Fibroblast of villous mesenchyme (primary cell): ENCODE measurements around the gene NCCRP1. TPM values are rescaled to one million over a fixed set of nuclear protein-coding genes. Genes with fewer than 3 reads are reported as not detected.
"Not testable (repeated sequence)": the region's sequence is repeated elsewhere in the genome, so short reads cannot be mapped to it uniquely, and the experiment has no call there.

Source experiments
- DNase-seq: peaks from one replicate; pipeline ENCODE4 v3.0.0-alpha.2; 2010; ENCODE audit warnings: low read depth
- H3K4me3 ChIP-seq: 2 replicates; pipeline ENCODE4 v1.5.1; 2011; ENCODE audit warnings: low read depth, mild to moderate bottlenecking, low read length
- CTCF ChIP-seq: IDR thresholded peaks from 2 replicates; pipeline ENCODE4 v1.5.1; 2012; ENCODE audit warnings: low read depth, mild to moderate bottlenecking, low read length; ENCODE audit not compliant: insufficient read depth
- total RNA-seq: library from RNA; depleted of rRNA; stranded (reverse); fragments of >200 nt; gene quantifications from 2 replicates; pipeline ENCODE4 v1.2.3, GENCODE V29; 2012

The NCCRP1 gene
- total RNA-seq, 1 donor, result not detected

- no peak overlapping the region for H3K4me3 ChIP-seq
- no peak for DNase-seq
- TF ChIP-seq CTCF, result no peak
Measured at GRCh38 chr19:39217094-39217493, 20.3 kb downstream of the NCCRP1 start.

DNA sequence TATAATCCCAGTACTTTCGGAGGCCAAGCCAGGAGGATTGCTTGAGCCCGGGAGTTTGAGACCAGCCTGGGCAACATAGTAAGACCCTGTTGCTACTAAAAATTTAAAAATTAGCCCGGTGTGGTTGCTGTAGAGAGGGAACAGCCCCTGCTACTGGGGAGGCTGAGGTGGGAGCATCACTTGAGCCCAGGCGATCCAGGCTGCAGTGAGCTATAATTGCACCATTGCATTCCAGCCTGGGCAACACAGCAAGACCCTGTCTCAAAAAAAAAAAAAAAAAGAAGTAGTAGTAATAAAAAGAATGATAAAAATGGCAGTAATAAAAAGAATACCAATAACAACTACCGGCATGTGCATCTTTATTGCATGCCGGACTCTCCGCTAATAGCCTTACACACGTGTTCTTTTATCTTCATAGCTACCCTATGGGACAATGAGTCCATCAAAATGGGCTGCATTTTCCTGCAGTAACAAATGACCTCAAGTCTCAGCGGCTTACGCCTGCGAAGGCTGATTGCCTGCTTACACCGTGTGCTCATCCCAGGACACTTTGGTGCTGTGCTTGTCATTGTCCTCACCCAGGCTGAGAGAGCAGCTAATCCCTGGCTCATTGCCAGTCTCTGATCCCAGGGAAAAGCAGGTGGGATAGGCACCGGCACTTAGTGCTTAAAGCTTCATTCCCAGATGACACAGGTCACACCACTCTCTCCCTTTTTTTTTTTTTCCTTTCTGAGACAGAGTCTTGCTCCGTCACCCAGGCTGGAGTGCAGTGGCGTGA is 21.7 kb downstream of the NCCRP1 start:
- DNase-seq, result no peak
- TF ChIP-seq CTCF, result no peak
- H3K4me3 ChIP-seq, result no peak overlapping the region

GRCh38 chr19:39219108-39219507 is 22.3 kb downstream of the NCCRP1 start:
- not testable (repeated sequence) for DNase-seq, H3K4me3 ChIP-seq

DNA sequence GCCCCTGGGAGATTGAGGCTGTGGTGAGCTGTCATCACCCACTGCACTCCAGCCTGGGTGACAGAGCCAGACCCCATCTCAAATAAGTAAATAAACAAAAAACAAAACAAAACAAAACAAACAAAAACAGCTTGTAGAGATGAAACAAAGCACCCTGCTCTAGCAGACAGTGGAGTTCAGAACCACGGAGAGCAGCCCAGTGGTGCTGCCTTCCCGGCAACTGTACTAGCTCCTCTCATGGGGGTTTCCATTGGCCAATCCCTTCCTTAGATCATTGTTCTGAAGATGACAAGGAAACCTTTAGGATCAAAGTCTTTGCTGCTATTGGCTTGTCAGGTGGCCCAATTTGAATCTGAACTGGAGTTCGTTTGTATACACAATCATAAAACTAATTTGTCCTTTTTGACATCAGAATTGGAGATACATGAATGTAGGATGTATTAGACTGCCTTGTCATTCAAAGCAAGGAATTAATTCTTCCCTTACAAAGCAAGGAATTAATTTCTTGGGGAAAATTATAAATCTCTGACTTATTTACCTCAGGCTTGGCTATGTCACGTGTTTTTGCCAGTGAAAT is 27.0 kb downstream of the NCCRP1 start:
- TF ChIP-seq CTCF, result no peak
- peak; percentile 33 for DNase-seq
- H3K4me3 ChIP-seq, result no peak overlapping the region

DNA sequence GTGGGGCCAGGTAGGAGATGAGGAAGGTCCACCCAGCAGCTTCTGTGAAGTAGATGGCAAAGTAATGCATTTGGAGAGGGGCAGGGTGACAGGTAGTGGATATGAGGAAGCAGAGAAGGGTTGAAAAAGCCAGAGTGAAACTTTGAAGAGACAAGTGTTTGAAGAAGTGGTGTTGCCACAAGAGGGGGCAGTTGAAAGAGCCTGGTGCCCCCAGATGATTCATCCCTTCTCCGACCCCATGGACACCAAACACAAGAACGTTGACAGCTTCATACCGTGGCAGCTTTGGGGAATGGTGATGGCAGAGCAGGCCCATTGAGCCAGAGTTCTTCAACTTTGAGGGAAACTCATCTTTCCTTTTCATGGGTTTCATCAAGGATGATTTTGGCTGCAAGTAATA is 28.1 kb downstream of the NCCRP1 start:
- DNase-seq, result no peak
- no peak for TF ChIP-seq CTCF
- no peak overlapping the region for H3K4me3 ChIP-seq

- no peak for DNase-seq
- no peak for TF ChIP-seq CTCF
Measured at GRCh38 chr19:39230096-39230764, 33.5 kb downstream of the NCCRP1 start.

GRCh38 chr19:39232708-39233107 is 35.9 kb downstream of the NCCRP1 start:
- no peak overlapping the region for H3K4me3 ChIP-seq
- DNase-seq, result no peak
- TF ChIP-seq CTCF, result no peak

More at GRCh38 chr19:39230096-39230764, 33.5 kb downstream of the NCCRP1 start:
- no peak overlapping the region for H3K4me3 ChIP-seq
